Smooth muscle cell (in vitro differentiated cells): Measurements from ENCODE around the gene PPAN. TPM values are rescaled to one million over a fixed set of nuclear protein-coding genes. Genes with fewer than 3 reads are reported as not detected.

Experiments
- DNase-seq: peaks from one replicate; lab custom pipeline; 2025; ENCODE audit not compliant: unreplicated experiment; lab: John Stamatoyannopoulos, UW
- H2AFZ ChIP-seq: fragments of 200-600 bp; sonication (generic); 2 replicates; pipeline ENCODE4 v1.6.0; 2016; ENCODE audit warnings: antibody characterized with exemption, low read depth, mild to moderate bottlenecking
- H3F3A ChIP-seq: fragments of 200-600 bp; sonication (generic); 2 replicates; pipeline ENCODE4 v1.6.0; 2017; ENCODE audit warnings: antibody characterized with exemption, low read depth
- H3K27ac ChIP-seq: fragments of 200-600 bp; sonication (generic); 2 replicates; pipeline ENCODE4 v1.5.1; 2016; ENCODE audit warnings: low read depth, mild to moderate bottlenecking
- H3K27me3 ChIP-seq: fragments of 200-600 bp; sonication (generic); 2 replicates; pipeline ENCODE4 v1.6.1; 2016; ENCODE audit warnings: low read depth, mild to moderate bottlenecking
- H3K36me3 ChIP-seq: fragments of 200-600 bp; sonication (generic); 2 replicates; pipeline ENCODE4 v1.5.1; 2016; ENCODE audit warnings: low read depth
- H3K4me1 ChIP-seq: fragments of 200-600 bp; sonication (generic); 2 replicates; pipeline ENCODE4 v1.5.1; 2016; ENCODE audit warnings: low read depth
- H3K4me2 ChIP-seq: fragments of 200-600 bp; sonication (generic); 2 replicates; pipeline ENCODE4 v1.6.0; 2016; ENCODE audit warnings: mild to moderate bottlenecking
- H3K4me3 ChIP-seq: fragments of 200-600 bp; sonication (generic); 2 replicates; pipeline ENCODE4 v1.5.1; 2016; ENCODE audit warnings: mild to moderate bottlenecking
- H3K79me2 ChIP-seq: fragments of 200-600 bp; sonication (generic); 2 replicates; pipeline ENCODE4 v1.6.0; 2016; ENCODE audit warnings: low read depth, mild to moderate bottlenecking
- H3K9ac ChIP-seq: fragments of 200-600 bp; sonication (generic); 2 replicates; pipeline ENCODE4 v1.6.0; 2016; ENCODE audit warnings: low read depth
- H3K9me3 ChIP-seq: fragments of 200-600 bp; sonication (generic); replicated peaks from 2 replicates; pipeline ENCODE4 v1.5.1; 2016; ENCODE audit warnings: low read depth
- H4K20me1 ChIP-seq: fragments of 200-600 bp; sonication (generic); 2 replicates; pipeline ENCODE4 v1.6.0; 2016; ENCODE audit warnings: low read depth
- CTCF ChIP-seq: fragments of 200-600 bp; sonication (generic); IDR thresholded peaks from 2 replicates; pipeline ENCODE4 v1.5.1; 2017; ENCODE audit warnings: borderline replicate concordance, mild to moderate bottlenecking, antibody characterized with exemption; ENCODE audit not compliant: insufficient read depth, poor library complexity, severe bottlenecking
- WGBS: methylation state at CpG from one replicate; pipeline ENCODE4 v1.1.7; 2016; ENCODE audit warnings: low lambda C conversion rate; 5-methylcytosine and 5-hydroxymethylcytosine counted together
- polyA plus RNA-seq: library from polyadenylated mRNA; unstranded; fragments of >200 nt; fragmentation: Nextera tagmentation; extraction: Ambion mirVana; gene quantifications from 2 replicates; pipeline ENCODE4 v1.2.1, GENCODE V29; 2016
- total RNA-seq: library from RNA; depleted of rRNA; stranded (reverse); fragments of >200 nt; gene quantifications from 2 replicates; pipeline ENCODE4 v1.2.3, GENCODE V29; 2014

PPAN gene
- total and polyA plus RNA-seq, 2 experiments from 2014 or later: 11.1 to 22.6 TPM

GRCh38 chr19:10132905-10133304 is 26.7 kb downstream of the PPAN start:
- no peaks in the 10 kb centered on the region for H4K20me1 ChIP-seq
- no peak overlapping the region for H2AFZ ChIP-seq
- H3F3A ChIP-seq: no peaks in the 10 kb centered on the region
- H3K9me3 ChIP-seq: no peaks in the 10 kb centered on the region
- 94% methylated on average over 7 of the region's 7 CpGs for WGBS
- H3K4me2 ChIP-seq: no peak overlapping the region
- DNase-seq: no peak
- H3K27me3 ChIP-seq: no peaks in the 10 kb centered on the region
- peaks cover 5% of the 10 kb centered on the region for H3K36me3 ChIP-seq
- no peaks in the 10 kb centered on the region for H3K79me2 ChIP-seq
- H3K27ac ChIP-seq: no peak overlapping the region
- H3K9ac ChIP-seq: no peak overlapping the region
- no peak overlapping the region for H3K4me3 ChIP-seq
- no peaks in the 10 kb centered on the region for H3K4me1 ChIP-seq
- TF ChIP-seq CTCF: no peak

- DNase-seq: no peak
- H3K4me1 ChIP-seq: no peaks in the 10 kb centered on the region
- H2AFZ ChIP-seq: no peak overlapping the region
- peaks cover 5% of the 10 kb centered on the region for H3K36me3 ChIP-seq
- no peak overlapping the region for H3K4me2 ChIP-seq
- no peaks in the 10 kb centered on the region for H3K27me3 ChIP-seq
- H3K9me3 ChIP-seq: no peaks in the 10 kb centered on the region
- WGBS: 96% methylated on average over 11 of the region's 11 CpGs
- no peaks in the 10 kb centered on the region for H3K79me2 ChIP-seq
- TF ChIP-seq CTCF: no peak
- H3K9ac ChIP-seq: no peak overlapping the region
- no peak overlapping the region for H3K27ac ChIP-seq
- no peak overlapping the region for H3K4me3 ChIP-seq
- no peaks in the 10 kb centered on the region for H3F3A ChIP-seq
- H4K20me1 ChIP-seq: no peaks in the 10 kb centered on the region
Measured at GRCh38 chr19:10133596-10133995, 27.4 kb downstream of the PPAN start.

- DNase-seq: no peak
- no peak overlapping the region for H3K9ac ChIP-seq
- WGBS: 95% methylated on average over 9 of the region's 9 CpGs
- no peak overlapping the region for H2AFZ ChIP-seq
- H3K4me1 ChIP-seq: no peaks in the 10 kb centered on the region
- no peak overlapping the region for H3K4me2 ChIP-seq
- H3K27ac ChIP-seq: no peak overlapping the region
- H3K4me3 ChIP-seq: no peak overlapping the region
- TF ChIP-seq CTCF: no peak
- H3K79me2 ChIP-seq: no peaks in the 10 kb centered on the region
- H3F3A ChIP-seq: no peaks in the 10 kb centered on the region
- H4K20me1 ChIP-seq: no peaks in the 10 kb centered on the region
- H3K9me3 ChIP-seq: no peaks in the 10 kb centered on the region
- H3K27me3 ChIP-seq: no peaks in the 10 kb centered on the region
- H3K36me3 ChIP-seq: peaks cover 5% of the 10 kb centered on the region
Measured at GRCh38 chr19:10134040-10134439, 27.9 kb downstream of the PPAN start.

- H3K4me2 ChIP-seq: no peak overlapping the region
- no peaks in the 10 kb centered on the region for H3K4me1 ChIP-seq
- H3F3A ChIP-seq: no peaks in the 10 kb centered on the region
- DNase-seq: no peak
- no peak for TF ChIP-seq CTCF
- no peaks in the 10 kb centered on the region for H3K27me3 ChIP-seq
- 96% methylated on average over 39 of the region's 39 CpGs for WGBS
- no peak overlapping the region for H3K27ac ChIP-seq
- H3K79me2 ChIP-seq: no peaks in the 10 kb centered on the region
- no peaks in the 10 kb centered on the region for H4K20me1 ChIP-seq
- H3K36me3 ChIP-seq: peaks cover 7% of the 10 kb centered on the region
- no peak overlapping the region for H3K9ac ChIP-seq
- no peaks in the 10 kb centered on the region for H3K9me3 ChIP-seq
- H2AFZ ChIP-seq: no peak overlapping the region
- H3K4me3 ChIP-seq: no peak overlapping the region
Measured at GRCh38 chr19:10135551-10136334, 29.6 kb downstream of the PPAN start.
